C4-2B (cell line): ENCODE data around the gene MRPS7.
A peak's percentile ranks its signal among the peaks of the same experiment; 100 is the strongest.

Experiments used
- H3K27ac ChIP-seq: fragments of 450-650 bp; 2 replicates; pipeline ENCODE4 v1.5.1; 2017
- ZFX ChIP-seq: fragments of 450-650 bp; IDR thresholded peaks from 2 replicates; pipeline ENCODE4 v1.6.1; 2017
- TF ChIP-seq, protein P1 (sequence below): fragments of 450-650 bp; conservative IDR thresholded peaks from 2 replicates; pipeline ENCODE4 v1.5.1; 2017; ENCODE audit warnings: mild to moderate bottlenecking

MRPS7 gene

GRCh38 chr17:75267411-75268232, 5.9 kb downstream of the MRPS7 start:
- H3K27ac ChIP-seq, result no peak overlapping the region
- 0 out of 2 replicates have a peak, but pooled peaks have one; percentile 16 for TF ChIP-seq ZFX
- TF ChIP-seq, protein P1, sequence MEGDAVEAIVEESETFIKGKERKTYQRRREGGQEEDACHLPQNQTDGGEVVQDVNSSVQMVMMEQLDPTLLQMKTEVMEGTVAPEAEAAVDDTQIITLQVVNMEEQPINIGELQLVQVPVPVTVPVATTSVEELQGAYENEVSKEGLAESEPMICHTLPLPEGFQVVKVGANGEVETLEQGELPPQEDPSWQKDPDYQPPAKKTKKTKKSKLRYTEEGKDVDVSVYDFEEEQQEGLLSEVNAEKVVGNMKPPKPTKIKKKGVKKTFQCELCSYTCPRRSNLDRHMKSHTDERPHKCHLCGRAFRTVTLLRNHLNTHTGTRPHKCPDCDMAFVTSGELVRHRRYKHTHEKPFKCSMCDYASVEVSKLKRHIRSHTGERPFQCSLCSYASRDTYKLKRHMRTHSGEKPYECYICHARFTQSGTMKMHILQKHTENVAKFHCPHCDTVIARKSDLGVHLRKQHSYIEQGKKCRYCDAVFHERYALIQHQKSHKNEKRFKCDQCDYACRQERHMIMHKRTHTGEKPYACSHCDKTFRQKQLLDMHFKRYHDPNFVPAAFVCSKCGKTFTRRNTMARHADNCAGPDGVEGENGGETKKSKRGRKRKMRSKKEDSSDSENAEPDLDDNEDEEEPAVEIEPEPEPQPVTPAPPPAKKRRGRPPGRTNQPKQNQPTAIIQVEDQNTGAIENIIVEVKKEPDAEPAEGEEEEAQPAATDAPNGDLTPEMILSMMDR, result no peak

- H3K27ac ChIP-seq, result peak overlapping the region; percentile 90
- TF ChIP-seq, protein P1, result no peak
- no peak for TF ChIP-seq ZFX
These were observed 8.2 kb downstream of the MRPS7 start for GRCh38 chr17:75269844-75270217.

- TF ChIP-seq ZFX, result no peak
- TF ChIP-seq, protein P1, result no peak
- H3K27ac ChIP-seq, result peak overlapping the region; percentile 90
These were observed 8.7 kb downstream of the MRPS7 start for GRCh38 chr17:75270218-75270965.

DNA sequence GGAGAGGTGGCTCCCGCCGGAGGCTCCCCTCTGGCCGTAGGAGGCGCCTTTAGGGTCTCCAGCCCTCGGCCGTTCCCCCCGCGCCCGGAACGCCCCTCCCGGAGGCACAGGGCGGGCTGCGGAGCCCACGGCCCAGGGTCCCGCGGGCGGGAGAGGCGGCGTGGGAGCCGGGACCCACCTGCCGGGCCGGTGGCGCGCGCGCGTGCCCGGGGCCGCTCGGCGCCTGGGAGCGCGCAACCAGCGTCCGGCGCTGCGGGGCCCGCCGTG, 9.2 kb downstream of the MRPS7 start, which contains the start of gene MIF4GD:
Gene MIF4GD, minus strand, starts transcription at position 266 of the 267 bp plus-strand sequence. CDS start 1,036 bp downstream, outside the sequence.
- TF ChIP-seq, protein P1, result no peak
- TF ChIP-seq ZFX, result no peak
- peak within 1 kb of the TSS; percentile 90 for H3K27ac ChIP-seq

DNA sequence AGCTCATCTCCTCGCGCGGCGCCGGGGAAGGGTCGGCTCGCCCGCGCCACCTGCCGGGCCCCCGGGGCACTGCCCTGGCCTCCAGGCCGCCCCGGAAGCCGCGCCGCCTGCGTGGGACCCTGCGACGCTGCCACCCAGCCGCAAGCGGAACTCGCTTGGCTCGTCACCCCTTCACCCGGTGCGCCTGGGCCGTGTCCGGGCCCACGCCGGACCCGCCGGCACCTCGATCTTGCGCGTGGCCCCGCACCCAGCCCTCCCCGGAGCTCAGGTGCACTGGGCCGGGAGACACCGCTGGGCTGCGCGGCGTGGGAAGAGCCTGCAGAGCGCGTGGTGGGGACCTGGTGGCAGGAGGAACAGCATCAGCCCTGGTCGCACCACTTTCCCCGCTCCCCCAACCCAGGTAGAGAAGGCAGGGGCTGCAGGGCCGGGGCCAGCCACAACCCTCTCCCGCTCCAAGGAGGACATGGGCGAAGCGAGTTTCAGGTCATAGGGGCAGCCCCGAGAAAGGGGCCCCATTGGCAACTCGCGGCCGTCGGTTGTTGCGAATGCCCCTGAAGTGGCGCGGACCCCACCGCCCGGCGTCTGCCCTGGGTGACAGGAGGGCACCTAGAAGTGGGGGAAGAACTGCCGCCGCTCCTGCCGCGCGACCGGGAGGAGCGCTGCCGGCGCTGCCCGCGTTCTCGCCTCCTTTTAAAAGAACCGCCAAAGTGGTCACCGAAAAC, 9.7 kb downstream of the MRPS7 start:
- peak overlapping the region; percentile 90 for H3K27ac ChIP-seq
- TF ChIP-seq, protein P1, result peak; percentile 98
- peak; percentile 76; the same call in 1 of the 2 replicates for TF ChIP-seq ZFX

- peak overlapping the region; percentile 90 for H3K27ac ChIP-seq
- TF ChIP-seq, protein P1, result no peak
- TF ChIP-seq ZFX, result no peak
These were observed 10.5 kb downstream of the MRPS7 start for GRCh38 chr17:75271955-75272847.
